ENCODE results near the gene MACROD2.
"Not testable (repeated sequence)": the region's sequence is repeated elsewhere in the genome, so short reads cannot be mapped to it uniquely, and the experiment has no call there.

The MACROD2 gene

GRCh38 chr20:13995086-13995665 is at the start of gene MACROD2:
MACROD2 (plus strand) TSS chr20:13995516.
- peak; percentile 33 for DNase-seq (ENCODE audit: low read depth, low spot score)

DNA sequence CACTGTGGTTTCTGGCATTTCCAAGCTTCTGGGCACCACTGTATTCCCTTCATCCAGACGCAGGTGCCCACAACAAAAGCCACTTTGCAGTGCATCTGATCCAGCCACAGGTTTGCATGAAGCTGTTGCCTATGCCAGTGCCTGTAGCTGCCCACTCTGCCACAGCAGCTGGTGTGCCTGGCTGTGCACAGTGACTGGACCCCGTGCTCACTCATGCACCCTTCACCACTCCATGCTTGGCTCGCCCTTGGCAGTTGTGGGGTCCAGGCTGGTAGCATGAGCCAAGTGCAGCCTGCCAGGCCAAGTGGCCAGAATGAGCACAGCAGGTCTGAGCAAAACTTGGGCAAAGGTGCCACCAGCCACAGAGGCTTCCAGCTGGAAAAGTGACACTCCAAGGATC is 47.6 kb upstream of the MACROD2 start:
- no peak for DNase-seq (ENCODE audit: low read depth, low spot score)

DNA sequence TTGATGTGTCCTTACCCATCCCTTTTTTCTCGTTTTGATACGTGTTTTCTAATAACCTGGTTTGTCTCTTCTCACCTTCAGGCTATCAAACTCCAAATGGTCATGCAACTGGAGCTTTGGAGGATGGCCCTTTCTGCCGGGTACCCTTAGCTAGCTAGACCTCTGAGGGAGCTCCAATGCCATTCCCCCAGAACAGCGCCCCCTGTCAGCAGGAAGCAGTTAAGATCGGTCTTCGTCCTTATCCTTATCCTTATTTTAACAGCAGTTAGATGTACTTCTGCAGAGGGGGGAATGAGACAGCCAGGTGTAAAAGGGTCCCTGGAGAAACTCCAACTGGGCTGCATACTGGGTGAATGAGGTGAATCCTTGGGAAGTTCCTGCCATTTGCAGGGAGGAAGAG is 42.1 kb upstream of the MACROD2 start:
- DNase-seq (ENCODE audit: low read depth, low spot score), result no peak

DNA sequence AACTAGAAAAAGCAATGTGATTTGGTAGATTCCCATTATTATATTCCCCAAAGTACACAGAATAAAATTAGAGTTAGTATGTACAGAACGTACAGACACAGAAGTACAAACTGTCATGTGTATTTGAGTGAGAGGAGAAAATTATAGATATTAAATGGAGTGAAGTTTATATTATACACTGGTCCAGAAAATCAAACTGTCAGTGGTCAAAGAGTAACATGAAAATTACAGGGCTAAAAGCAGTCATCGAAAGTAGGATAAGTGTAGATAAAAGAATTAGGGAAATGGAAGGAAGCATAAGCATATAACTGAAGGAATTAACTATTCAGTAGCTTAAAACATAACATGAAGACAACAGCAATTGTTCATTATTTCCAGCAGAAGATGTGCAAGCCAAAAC is 35.2 kb upstream of the MACROD2 start:
- DNase-seq (ENCODE audit: low read depth, low spot score), result no peak

DNA sequence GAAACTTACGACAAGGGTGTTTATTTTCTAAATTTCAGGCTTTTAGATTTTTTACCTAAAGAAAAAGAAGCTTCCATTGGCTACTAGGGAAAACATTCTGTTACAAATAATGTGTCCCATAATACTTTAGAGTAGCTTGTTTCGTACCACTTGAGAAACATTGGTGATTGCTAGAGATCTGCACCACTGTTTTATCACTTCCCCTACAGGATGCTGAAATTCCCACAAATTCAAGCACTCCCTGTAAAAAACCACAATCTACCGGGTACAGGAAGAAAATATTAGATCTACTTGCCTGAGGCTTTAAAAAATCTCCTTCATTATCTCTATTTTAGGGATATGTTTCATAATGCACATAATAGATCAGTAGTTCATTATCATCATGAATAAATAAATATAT is 34.8 kb upstream of the MACROD2 start:
- DNase-seq (ENCODE audit: low read depth, low spot score), result no peak

GRCh38 chr20:13984211-13984610 is 11.1 kb upstream of the MACROD2 start:
- no peak for DNase-seq (ENCODE audit: low read depth, low spot score)

DNA sequence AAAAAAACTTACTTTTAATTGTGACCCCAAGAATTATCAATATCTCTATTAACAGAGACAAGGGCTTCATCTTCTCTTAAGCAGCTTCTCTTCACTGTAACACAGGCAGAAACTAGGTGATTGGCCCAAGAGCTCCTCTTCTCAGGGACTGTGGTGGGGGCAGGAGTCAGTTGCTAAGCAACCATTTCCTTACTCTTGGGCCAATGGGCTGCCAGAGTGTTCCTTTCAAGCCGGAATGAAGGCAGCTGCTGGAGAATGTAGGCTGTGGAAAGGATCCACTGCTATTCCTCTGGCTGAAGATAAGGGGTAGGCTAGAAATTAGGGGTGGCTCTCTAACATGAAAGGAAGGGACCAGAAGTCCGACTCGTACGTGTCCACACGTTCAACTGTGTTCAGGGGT is 4.9 kb upstream of the MACROD2 start, which contains the start of gene SEL1L2:
Gene SEL1L2, minus strand, starts transcription at position 150 of the 400 bp plus-strand sequence. Its CDS starts 80 bp downstream, at position 70.
- DNase-seq (ENCODE audit: low read depth, low spot score), result no peak

GRCh38 chr20:13991311-13991710 is 4.0 kb upstream of the MACROD2 start:
- DNase-seq (ENCODE audit: low read depth, low spot score), result no peak

DNA sequence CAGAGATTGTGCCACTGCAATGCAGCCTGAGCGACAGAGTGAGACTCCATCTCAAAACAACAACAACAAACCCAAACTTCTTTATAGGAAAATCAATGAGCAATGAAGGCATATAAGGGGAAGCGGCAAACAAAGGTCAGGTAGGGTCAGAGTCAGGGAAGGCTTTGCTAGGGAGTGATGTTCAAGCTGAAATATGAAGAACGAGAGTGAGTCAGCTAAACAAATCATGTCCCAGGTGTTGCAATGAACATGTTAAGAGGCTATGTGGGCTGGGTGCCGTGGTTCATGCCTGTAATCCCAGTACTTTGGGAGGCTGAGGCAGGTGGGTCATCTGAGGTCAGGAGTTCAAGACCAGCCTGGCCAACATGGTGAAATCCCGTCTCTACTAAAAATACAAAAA is 3.4 kb upstream of the MACROD2 start:
- DNase-seq (ENCODE audit: low read depth, low spot score), result not testable (repeated sequence)

DNA sequence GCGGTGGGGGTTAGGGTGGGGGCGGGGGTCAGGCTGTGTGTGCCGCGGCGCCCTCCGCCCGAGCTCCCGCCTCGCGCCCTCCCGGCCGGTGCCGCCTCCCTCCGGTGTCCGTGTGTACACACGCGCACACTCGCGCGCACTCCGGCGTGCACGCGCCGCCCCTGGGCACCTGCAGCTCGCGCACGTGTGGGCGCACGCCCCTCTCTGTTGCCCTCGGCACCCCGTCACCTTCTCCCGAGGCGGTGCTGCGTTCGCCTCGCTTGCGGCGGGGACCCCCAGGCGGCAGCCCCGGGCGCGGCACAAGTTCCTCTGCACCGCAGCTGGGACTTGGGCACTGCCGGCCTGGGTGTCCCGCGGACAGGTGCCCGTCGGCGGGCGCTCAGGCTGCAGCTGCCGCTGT is 525 bp downstream of the MACROD2 start:
- no peak for DNase-seq (ENCODE audit: low read depth, low spot score)

- no peak for DNase-seq (ENCODE audit: low read depth, low spot score)
Observed at GRCh38 chr20:13996265-13996664, 949 bp downstream of the MACROD2 start.

- no peak for DNase-seq (ENCODE audit: low read depth, low spot score)
Observed at GRCh38 chr20:14000917-14001316, 5.6 kb downstream of the MACROD2 start.

- no peak for DNase-seq (ENCODE audit: low read depth, low spot score)
Observed at GRCh38 chr20:14005996-14006395, 10.7 kb downstream of the MACROD2 start.

DNA sequence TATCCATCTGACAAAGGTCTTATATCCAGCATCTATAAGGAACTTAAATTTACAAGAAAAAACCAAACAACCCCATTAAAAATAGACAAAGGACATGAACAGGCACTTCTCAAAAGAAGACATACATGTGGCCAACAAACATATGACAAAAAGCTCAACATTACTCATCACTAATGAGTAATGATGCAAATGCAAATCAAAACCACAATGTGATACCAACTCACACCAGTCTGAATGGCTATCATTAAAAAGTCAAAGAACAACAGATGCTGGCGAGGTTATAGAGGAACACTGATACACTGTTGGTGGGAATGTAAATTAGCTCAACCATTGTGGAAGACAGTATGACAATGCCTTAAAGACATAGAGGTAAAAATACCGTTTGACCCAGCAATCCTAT is 13.9 kb downstream of the MACROD2 start:
- DNase-seq (ENCODE audit: low read depth, low spot score), result no peak

DNA sequence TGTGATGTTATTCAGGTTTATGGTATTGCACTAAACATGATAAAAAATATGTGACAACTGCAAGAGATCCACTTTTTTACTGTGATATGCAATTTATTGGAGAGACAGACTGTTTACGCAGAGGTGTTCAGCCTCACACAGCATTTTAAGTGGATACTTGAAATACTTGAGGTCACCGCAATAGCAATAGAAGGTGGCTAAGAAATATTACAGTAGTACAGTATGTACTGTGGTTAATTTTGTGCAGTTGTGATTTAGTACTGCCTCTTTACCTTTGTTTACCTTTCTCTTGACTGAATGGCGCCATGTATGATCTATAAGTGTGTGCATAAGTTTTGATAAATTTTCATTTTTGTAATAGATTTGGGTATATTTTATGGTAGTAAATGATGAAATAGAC is 17.4 kb downstream of the MACROD2 start:
- DNase-seq (ENCODE audit: low read depth, low spot score), result no peak

- DNase-seq (ENCODE audit: low read depth, low spot score), result no peak
Observed at GRCh38 chr20:14030991-14031390, 35.7 kb downstream of the MACROD2 start.

DNA sequence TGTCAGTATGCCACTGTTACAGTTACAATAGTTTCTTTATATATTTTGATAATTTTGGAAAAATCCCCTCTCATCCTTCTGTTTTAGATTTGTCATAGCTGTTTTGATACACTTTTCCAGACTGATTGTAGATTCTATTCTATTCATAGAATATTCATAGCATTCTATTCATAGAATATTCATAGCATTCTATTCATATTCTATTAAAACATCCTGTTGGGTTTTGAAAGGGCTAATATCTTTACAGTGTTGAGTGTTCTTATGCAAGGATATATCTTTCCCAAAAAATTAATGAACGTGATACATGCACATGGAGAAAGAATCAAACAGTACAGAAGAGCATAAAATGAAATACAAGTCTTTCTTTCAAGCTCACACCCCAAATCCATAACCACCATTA is 38.0 kb downstream of the MACROD2 start:
- no peak for DNase-seq (ENCODE audit: low read depth, low spot score)

DNA sequence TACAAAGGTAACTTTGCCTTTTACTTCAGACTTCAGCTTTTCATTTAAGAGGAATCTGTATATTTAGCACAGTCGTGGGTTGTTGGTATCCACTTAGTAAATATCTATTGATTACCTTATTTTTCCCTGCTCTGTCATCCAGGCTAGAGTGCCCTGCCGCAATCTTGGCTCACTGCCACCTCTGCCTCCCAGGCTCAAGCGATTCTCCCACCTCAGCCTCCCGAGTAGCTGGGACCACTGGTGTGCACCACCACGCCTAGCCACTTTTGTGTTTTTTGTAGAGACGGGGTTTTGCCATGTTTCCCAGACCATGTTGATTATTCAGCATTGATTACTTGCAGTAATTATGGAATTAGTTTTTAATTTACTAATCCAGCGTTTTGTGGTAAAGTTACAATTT is 41.3 kb downstream of the MACROD2 start:
- no peak for DNase-seq (ENCODE audit: low read depth, low spot score)

DNA sequence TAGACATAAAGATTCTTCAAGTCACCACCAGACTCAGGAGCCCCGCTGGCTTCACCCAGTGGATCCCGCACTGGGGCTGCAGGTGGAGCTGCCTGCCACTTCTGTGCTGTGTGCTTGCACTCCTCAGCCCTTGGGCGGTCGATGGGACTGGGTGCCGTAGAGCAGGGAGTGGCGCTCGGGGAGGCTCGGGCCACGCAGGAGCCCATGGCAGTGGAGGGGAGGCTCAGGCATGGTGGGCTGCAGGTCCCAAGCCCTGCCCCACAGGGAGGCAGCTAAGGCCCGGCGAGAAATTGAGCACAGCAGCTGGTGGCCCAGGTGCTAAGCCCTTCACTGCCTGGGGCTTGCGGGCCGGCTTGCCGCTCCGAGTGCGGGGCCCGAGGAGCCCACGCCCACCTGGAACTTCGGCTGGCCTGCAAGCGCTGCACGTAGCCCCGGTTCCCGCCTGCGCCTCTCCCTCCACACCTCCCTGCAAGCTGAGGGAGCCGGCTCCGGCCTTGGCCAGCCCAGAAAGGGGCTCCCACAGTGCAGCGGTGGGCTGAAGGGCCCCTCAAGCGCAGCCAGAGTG is 49.5 kb downstream of the MACROD2 start:
- DNase-seq (ENCODE audit: low read depth, low spot score), result not testable (repeated sequence)

DNA sequence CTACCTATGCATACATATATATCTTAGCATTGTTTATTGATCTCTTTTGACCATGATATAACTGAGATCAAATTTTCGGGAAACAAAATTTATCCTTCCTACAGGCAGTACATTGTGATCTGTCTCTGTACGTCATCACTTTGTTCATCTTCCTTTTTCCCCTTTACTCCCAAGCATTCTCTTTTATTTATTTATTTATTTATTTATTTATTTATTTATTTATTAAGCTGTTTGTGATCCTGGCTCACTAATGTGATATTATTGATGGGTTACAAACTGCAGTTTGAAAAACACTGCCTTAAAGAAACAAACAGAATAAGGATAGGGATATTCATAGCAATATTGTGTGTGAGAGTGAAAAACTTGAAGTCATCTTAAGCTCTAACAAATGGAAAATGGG is 51.2 kb downstream of the MACROD2 start:
- no peak for DNase-seq (ENCODE audit: low read depth, low spot score)

GRCh38 chr20:14049111-14049510 is 53.8 kb downstream of the MACROD2 start:
- no peak for DNase-seq (ENCODE audit: low read depth, low spot score)

GRCh38 chr20:14051454-14051853 is 56.1 kb downstream of the MACROD2 start:
- no peak for DNase-seq (ENCODE audit: low read depth, low spot score)

- DNase-seq (ENCODE audit: low read depth, low spot score), result peak; percentile 4
Observed at GRCh38 chr20:14055127-14055742, 59.9 kb downstream of the MACROD2 start.
